GM21737 (cell line): ENCODE measurements around the gene SAMD13.
A peak's percentile ranks its signal among the peaks of the same experiment; 100 is the strongest.

Experiments
- ATAC-seq: cut with Tn5 transposase; IDR thresholded peaks from one replicate; pipeline ENCODE4 v1.9.1; 2021; ENCODE audit warnings: mild to moderate bottlenecking, moderate library complexity; ENCODE audit not compliant: unreplicated experiment

Gene SAMD13

GRCh38 chr1:84301004-84301784, at the start of gene SAMD13:
TSS of gene SAMD13 (plus strand) at chr1:84301708. CDS start at chr1:84303235, 1,527 bp downstream.
- ATAC-seq = no peak

- no peak for ATAC-seq
Measured at GRCh38 chr1:84253036-84253435, 48.5 kb upstream of the SAMD13 start.

- no peak for ATAC-seq
Measured at GRCh38 chr1:84253891-84254290, 47.6 kb upstream of the SAMD13 start.

- no peak for ATAC-seq
Measured at GRCh38 chr1:84254703-84255238, 46.7 kb upstream of the SAMD13 start.

GRCh38 chr1:84255582-84255981, 45.9 kb upstream of the SAMD13 start:
- ATAC-seq = no peak

GRCh38 chr1:84257617-84258016, 43.9 kb upstream of the SAMD13 start:
- ATAC-seq = no peak

- no peak for ATAC-seq
Measured at GRCh38 chr1:84259376-84259775, 42.1 kb upstream of the SAMD13 start.

- ATAC-seq = no peak
Measured at GRCh38 chr1:84259989-84260388, 41.5 kb upstream of the SAMD13 start.

- no peak for ATAC-seq
Measured at GRCh38 chr1:84260852-84261518, 40.5 kb upstream of the SAMD13 start.

GRCh38 chr1:84264961-84265360, 36.5 kb upstream of the SAMD13 start:
- ATAC-seq = no peak

- no peak for ATAC-seq
Measured at GRCh38 chr1:84265867-84266266, 35.6 kb upstream of the SAMD13 start.

GRCh38 chr1:84266748-84267147, 34.8 kb upstream of the SAMD13 start:
- no peak for ATAC-seq

GRCh38 chr1:84267476-84267875, 34.0 kb upstream of the SAMD13 start:
- ATAC-seq = no peak

- no peak for ATAC-seq
Measured at GRCh38 chr1:84268346-84268745, 33.2 kb upstream of the SAMD13 start.

GRCh38 chr1:84269306-84269705, 32.2 kb upstream of the SAMD13 start:
- ATAC-seq = no peak

- peak; percentile 98 for ATAC-seq
Measured at GRCh38 chr1:84271441-84272151, 29.9 kb upstream of the SAMD13 start.

- no peak for ATAC-seq
Measured at GRCh38 chr1:84272401-84272800, 29.1 kb upstream of the SAMD13 start.

- ATAC-seq = no peak
Measured at GRCh38 chr1:84277343-84278059, 24.0 kb upstream of the SAMD13 start.

- ATAC-seq = no peak
Measured at GRCh38 chr1:84278905-84279304, 22.6 kb upstream of the SAMD13 start.

- no peak for ATAC-seq
Measured at GRCh38 chr1:84280912-84281311, 20.6 kb upstream of the SAMD13 start.

GRCh38 chr1:84282780-84283333, 18.7 kb upstream of the SAMD13 start:
- ATAC-seq = no peak
